Stimulated activated naive CD4-positive, alpha-beta T cell (primary cell): ENCODE data around the gene FCHSD2.

Source experiments
- DNase-seq, 6 experiments: peaks; one replicate each; lab custom pipeline; 2025; lab: John Stamatoyannopoulos, UW

FCHSD2 gene

DNA sequence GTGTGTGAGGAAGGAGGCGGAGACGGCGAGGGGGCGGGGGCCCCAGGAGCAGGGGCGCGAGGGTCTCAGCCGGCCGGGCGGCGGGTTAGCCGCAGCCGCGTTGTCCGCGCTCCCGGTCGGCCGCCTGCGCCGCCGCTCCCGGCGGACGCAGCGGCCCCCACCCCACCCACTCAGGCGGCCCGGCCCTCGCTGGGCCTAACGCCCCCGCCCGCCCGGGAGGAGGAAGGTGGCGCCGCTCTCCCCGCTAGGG, at the start of gene FCHSD2:
FCHSD2 (minus strand) TSS at position 191 of the 250 bp plus-strand sequence. CDS start 441 bp downstream, outside the sequence.
- peak in 3 of 6 experiments; percentile 42 to 79 (median 69) for DNase-seq

DNA sequence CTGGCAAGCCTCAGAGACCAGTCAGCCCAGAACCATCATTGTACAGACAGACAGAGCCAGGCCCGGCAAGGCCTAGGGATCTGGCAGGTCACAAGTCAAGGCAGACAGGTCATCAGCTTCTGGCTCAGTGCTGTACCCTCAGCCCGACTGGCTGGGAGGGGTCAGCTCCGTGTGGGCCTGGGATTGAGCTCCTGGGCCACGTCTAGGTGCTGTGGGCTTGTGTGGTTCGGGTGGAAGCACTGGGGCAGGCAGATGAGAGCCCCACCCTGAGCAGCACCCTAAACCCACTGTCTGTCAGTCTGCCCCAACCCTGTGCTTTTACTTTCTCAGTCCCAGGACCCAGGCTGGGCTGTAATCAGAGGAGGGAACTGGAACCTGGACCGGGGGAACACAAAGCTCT, 49.0 kb upstream of the FCHSD2 start:
- DNase-seq: no peak

DNA sequence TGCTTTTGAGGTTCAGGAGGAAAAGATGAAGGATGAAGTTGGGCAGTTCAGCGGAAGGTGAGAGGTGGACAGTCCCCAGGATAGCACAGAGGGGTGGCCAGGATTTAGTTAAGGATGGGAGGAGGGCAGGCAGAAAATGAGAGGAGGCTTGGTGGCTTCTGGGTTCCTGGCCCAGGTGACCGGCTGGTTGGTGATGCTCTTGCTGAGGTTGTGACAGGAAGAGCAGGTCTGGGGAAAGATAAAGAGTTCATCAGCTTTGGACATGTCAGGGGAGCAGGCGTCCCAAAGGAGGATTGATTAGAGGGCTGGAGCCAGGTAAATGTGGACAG, 48.4 kb upstream of the FCHSD2 start:
- DNase-seq: no peak

DNA sequence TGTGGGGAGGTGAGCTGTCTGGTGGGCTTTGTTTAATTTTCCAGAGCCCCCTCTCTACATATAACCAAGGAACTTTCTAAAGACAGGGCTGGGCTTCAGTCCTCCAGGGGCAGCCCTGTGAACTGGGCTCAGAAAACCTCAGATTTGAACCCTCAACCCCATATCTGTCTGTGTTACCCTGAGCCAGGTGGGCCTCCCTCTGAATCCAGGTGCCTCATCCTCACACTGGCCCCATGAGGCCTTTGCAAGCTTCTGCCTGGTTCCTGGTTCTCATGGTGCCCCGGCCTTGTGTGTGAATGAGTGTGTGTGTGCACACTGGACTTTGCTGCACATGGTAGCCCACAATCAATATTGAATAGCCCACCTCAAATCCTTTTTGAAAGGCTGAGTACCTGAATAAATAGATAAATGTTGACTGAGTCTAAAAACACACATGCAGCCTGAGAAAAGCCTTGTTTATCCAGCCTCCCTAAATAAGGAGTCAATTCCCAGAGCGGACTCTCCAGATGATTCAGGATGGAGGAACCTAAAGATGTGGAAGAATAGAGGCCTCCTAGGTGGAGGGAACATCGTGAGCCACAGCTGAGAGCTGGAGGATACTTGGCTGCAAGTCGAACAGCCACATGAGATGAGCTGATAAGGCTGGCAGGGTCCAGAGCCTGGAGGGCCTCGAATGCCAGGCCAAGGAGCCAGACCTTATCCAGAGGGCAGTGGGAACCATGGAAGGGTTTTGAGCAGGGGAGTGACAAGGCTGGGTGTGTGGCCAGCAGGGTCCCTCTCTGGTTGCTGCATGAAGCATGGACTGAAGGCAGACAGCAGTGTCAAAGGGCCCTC, 47.8 kb upstream of the FCHSD2 start:
- no peak for DNase-seq

DNA sequence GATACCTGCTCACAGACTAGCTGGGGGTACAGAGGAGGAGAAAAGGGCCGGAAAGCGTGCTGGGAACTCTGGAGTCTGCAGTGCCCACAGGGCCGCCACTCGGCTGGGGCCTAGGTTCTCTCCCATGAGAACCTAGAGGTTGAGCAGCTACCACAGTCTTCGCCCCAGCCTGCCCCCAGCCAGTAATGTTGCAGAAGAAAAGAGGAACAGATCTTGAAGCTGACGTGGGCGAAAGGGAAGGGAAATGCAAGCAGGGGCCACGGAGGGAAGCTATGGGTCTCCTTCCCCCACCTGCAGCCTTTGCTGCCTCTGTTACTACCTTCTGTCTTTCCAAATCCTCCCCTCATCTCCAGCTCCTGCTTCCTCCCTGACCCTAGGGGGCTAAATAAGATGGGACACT, 47.2 kb upstream of the FCHSD2 start:
- no peak for DNase-seq

DNA sequence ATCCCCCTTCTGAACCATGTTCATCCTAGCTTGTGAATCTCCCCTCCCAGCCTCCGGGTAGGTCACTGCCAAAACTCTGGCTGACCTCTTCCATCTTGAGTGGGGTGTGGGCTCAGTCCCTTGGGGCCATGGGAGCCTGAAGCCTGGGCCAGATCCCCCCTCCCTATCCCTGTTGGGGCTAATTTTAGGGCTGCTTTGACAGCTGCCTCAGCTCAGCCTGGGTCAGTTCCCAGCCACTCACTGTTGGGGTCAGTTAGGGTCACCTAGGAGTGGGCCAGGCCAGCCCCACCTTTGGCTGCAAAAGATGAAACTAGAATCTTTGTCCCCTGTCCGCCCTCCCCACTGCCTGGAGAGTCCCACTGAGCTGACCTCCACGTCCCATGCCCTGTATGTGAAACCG, 46.2 kb upstream of the FCHSD2 start:
- no peak for DNase-seq

DNA sequence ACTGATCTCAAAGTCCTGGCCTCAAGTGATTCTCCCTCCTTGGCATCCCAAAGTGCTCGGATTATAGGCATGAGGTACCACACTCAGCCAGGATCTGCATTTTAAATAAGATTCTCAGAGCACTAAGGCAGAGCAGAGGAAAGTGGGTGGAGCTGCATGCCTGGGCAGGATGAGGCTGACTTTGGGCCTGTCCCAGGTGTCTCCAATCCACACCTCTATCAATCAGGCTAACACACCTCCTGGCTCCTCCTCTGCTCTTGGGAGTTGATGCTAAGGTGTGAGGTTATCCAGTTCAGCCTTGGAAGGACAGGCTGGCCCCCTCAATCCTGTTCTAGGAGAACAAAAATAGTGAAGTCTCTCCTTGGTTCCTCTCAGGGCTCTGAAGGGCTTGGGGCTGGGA, 45.7 kb upstream of the FCHSD2 start:
- DNase-seq: no peak

DNA sequence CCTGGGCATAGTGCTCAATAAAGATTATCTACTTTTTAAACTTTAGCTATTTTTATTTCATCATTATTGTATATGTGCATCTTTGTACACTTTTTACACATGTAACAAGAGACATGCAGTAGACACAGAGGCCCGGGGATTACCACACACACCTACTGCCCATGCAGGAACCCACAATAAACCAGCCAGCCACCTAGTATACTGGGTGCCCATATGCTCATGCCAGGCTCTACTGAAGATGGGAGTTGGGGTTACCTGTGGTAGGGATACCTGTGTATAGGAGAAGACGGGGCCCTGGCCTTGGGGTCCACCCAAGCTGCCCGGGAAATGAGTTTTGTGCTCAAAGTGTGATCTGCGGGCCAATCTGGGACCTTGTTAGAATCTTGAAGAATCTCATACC, 44.8 kb upstream of the FCHSD2 start:
- DNase-seq: no peak

DNA sequence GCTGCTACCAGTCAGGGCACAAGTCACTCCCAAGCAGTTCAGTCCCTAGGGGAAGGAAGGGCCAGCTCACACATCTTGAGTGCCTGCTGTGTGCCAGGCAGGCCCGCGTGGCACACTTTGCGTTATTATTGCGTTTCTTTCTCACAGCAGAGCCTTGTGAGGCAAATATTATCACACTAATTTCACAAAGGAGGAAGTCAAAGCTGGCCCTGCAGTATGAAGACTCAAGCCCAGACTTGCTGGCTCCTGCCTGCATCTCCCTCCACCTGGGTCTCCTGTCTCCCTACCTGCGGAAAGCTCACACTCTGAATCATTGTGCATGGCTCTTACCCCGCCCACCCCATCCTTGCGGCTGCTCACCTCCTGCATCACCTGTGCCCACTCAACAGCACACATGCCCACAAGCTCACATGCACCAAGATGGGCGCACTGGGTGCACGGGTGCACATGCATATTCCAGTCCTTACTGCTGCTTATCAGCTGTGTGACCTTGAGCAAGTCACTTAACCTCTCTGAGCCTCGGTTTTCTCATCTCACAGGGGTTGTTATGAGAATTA, 44.3 kb upstream of the FCHSD2 start:
- no peak for DNase-seq

DNA sequence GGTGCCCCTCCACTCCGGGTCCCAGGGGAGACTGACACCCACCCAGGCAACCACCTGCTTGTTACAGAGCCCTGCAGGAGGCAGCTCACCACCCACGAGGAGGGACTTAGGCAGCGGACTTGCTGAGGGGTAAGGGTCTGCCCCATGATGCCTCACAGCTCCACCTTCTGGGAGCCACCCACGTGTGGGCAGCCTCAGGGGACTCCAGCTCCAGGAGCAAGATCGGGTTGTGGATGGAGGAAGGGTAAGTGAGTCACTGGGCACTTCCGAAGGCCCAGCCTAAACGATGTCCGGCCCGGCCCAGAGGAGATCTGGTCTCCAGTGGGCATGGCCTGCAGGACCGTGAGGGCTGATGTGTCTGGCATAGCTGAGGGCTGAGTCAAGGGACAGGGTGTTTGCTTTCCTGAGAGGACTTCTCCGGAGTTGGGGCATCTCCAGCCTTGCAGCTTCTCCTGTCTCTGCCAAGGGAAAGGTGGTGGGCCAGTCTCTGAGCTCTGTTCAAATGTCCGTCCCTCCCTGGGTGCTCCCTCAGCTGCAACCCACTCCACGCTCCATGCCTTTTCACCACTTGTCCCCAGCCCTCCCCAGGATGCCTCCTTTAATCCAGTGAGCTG, 43.7 kb upstream of the FCHSD2 start:
- no peak for DNase-seq

DNA sequence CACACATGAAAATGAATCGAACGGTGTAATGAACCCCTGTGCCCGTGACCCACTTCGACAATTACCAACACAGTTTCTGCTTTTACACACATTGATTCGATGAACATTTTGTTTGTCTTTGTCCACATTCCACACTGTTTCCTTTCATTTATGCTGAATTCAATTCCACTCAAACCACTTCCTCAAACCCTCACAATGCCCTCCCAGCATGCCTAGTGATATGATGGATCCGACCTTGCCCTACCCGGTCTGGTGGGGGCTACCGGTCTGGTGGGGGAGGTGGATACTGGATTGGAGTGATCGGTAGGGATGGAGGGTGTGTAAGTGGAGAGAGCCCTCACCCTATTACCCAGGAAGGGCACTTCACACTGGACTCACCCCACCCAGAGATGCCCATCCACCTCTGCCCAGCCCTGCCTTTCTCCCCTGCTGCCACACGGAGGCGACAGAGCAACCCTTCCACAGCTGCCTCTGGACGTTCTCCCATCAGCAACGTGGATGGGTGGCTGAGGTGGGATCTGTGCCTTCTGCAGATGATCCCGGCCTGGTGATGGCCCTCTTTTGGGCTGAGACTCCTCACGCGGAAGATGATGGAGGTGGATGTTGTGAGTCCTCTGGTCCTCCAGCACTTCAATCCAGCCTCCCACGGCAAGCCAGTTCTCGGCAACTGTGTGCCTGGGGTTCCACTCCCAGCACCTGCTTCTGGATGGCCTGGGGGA, 43.0 kb upstream of the FCHSD2 start:
- peak in 4 of 6 experiments; percentile 9 to 25 (median 14) for DNase-seq

DNA sequence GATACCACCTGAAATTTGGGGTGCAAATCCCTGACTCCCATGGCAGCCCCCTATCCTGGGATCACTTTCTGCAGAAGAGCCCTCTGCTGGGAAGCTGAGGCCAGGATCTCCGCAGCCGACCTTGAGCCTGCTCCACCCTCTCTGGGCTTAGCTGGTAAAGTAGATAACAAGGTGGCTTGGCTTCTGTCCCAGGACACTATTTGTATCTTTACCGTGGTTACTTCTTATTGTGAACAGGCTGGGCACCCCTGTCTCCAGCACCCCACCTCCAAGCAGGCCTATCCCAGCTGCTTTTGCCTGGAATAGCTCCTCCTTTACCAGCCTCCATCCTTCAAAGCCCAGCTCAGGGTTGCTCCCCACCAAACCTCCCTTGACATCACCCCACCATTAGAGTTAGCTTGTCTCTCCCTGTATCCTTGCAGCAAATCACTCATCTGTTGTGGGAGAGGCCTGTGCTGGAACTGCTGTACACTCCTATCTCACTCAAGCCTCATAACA, 40.8 kb upstream of the FCHSD2 start:
- no peak for DNase-seq

DNA sequence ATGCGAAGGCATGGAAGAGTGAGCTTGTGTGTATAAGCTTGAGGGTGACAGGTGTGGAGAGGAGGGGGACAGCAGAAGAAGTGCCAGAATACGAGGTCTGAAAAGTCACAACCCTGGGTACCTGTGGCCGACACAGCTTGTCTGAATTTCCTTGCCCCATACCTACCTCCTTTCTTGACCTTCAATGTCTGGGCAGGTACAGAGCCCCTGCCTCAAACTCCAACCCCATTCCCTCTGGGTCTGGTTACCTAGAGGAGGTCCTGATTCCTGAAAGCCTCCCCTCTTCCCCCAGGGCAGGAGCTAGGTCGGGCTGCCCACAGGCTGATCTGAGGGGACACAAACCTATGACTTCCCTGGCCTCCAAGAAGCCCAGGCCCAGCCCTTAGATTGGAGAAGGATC, 36.6 kb upstream of the FCHSD2 start:
- no peak for DNase-seq

DNA sequence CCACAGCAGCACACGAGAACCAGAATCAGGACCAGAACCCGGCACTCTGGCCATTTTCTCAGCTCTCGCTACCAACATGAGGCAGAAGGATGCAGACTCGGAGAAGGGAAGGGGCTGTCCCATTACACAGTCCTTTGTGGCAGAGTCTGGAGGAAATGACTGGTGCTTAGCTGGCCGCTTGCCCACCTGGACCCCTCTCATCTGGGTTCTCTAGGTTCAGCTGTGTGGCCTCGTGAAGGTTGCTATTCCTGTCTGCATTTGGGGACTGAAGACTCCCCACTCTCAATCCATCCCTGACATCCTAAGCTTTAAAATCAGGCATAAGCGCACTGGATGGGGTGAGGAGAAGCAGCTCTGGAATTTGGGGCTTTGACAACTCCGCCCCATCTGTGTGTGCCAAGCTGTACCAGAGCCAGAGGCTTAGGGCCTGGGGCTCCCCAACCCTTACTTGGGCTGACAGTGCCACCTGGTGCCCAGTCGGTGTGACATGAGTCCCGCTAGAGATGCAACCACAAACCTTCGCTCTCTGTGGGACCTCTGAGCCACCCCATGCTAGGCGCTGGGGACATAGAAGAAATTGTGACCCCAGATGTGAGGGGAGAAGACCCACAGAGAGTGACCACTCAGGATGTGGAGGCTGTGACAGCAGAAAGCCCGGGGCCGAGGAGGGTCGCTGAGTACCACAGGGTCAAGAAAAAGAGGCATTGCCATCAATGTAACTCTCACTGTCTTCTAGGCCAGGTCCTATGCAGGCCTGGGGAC, 35.8 kb upstream of the FCHSD2 start:
- DNase-seq: peak; percentile 58 to 81 (median 68)

DNA sequence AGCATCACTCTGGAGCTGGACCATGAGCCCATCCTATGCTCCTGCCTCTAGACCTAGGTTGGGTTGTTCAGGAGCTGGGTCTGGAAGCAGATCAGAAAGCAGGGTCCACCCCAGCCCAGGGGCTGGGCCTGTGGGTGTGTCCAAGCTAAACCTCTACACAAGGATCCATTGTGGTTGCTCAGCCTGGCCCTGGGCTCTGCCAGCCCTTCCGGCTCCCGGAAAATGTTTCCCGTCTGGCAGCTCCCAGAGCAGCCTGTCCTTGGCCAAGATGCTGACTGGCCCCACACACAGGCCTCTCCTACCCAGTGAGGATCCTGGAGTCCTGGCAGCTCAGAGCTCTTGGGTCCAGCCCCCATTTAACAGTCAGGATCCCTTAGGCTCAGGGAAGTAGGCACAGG, 35.3 kb upstream of the FCHSD2 start:
- DNase-seq: no peak

DNA sequence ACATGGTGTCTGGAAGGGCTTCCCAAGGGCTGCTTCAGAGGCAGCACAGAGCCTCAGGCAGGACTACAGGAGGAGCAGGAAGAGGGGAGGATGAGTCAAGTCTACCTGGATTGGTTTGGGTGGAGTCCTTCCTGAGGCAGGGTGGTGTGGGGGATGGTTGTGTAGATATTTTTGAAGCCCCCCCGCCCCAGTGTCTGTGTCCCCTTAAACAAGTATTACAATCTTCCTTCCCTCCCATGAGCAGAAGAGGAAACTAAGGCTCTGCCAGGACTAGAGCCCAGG, 34.7 kb upstream of the FCHSD2 start:
- no peak for DNase-seq

DNA sequence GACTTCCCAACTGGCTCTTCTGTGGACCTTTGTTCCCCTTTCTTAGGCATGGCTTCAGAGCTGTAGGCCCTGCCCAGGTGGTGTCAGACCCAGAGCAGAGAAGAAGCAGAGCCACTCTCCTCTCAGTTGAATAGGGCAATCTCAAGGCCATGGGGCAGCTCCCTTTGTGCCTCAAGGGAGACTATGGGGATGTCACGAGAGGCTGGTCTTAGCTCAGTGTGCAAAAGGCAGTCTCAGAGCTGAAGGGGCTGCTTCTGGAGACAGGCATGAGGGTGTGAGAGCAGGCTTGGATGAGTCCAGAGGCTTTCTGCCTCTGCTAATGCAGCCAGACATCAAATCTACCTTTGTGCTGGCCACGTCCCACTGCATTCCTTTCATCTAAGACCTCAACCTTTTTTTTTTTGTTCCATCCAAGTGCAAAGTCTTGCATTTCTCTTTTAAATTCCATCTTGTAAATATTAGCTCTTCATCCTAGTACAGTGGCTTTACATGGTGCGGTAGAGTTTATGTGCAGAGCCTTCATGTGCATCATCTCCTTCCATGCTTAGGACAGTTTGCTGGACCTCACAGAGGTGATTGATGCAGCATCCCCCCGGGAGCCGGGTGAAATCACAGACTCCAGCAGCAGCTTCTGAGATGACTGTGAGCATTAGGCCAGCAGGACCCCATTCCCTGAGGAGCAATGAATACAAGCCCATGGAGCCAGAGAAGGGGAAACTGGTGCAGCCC, 34.2 kb upstream of the FCHSD2 start:
- no peak for DNase-seq

DNA sequence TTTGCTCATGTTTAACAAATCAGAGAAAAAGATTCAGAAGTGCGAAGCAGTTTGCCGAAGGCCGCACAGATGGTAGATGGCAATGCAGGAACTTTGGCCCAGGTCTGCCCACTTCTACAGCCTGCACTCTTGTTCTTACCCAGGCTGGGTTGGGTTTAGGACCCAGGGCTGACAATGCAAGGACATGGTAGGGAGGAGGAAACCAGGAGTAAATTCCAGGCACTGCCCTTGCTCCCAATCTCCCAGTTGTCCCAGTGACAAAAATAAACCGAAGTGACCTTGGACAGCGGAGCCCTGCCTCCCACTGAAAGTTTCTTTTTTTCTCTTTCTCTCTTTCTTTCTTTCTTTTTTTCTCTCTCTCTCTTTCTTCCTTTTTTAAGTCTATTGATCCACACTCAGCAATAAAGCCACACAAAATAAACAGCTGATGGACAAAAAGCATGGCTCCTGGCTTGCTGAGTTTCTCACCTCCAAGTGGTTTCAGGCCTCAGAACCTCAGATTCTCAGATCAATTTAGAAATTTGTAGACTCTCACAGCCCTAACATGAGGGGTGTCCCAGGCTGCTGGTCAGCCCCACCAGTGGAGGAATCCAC, 33.5 kb upstream of the FCHSD2 start:
- DNase-seq: no peak

DNA sequence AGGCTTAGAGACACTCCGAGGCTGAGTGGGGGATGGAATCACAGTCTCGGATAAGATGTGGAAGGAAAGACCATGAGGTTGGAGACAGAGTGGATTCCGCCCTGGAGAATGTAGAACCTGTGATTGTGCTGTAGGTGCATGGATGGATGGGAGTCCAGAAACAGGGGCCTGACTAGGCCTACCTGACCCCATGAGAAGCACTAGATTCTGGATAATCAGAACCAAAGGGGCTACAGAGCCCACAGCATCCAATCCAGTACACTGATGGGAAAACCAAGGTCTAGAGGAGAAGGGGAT, 32.3 kb upstream of the FCHSD2 start:
- DNase-seq: no peak

DNA sequence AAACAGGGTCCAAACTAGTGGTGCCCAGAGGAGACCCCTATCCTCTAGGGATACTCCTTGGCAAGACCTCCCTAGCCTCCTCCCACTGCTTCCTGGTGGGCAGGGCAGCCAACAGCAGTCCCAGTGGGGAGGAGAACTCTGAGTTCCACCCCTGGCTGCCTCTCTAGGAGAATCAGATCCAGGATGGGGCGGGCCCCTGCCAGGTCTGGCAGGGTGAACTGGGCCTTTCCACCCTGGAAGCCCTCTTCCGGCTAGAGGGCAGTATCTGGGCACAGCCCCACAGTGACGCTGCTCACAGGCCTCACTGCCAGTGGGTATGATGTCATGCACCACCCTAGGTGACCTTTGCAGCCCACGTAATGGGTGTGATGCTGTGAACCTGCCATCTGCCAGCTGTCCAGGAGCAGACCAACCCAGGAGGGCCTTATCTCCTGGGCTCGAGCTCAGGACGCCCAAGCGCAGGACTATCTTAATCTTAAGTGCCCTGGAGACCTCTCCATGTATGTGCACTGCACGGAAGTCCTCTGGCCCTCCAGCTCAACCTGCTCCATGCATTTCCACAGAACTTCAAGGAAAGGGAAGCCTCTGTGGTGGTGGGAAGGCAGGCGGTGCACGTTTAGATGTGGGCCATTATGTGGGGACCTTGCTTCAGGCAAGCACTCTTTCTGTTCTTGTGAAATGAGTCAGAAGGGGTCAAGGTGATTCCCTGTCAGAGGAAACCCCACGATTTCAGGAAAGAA, 31.8 kb upstream of the FCHSD2 start:
- DNase-seq: no peak
